ENCODE data around the gene HAO1.
A peak's percentile ranks its signal among the peaks of the same experiment; 100 is the strongest.

The HAO1 gene

DNA sequence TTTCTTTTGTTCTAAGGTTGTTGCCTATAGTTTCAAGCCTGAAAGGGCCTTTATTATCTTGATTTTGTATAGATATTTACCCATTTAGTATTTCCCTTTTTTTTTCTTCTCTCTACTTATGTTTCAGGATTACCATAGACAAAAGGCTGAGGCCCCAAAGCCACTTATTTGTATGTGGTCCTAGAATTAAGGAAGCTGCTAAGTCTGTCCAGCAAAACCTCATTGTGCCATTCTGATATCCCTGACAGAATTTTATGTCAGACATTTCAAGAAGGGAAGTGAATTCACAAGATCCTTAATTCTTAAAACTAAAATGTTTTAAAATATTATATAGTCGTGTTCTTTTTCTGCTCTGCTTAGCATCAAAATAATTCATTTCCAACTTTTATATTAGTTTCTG lies 6.9 kb downstream of the HAO1 start:
- Histone ChIP-seq H3K27ac (ENCODE audit: low read length, poor library complexity, severe bottlenecking) (no peak overlapping the region), H3K79me1 (replicated peaks; ENCODE audit: low read length, poor library complexity, severe bottlenecking) (no peaks in the 10 kb centered on the region), H3K4me3 (ENCODE audit: insufficient read depth in 1 of 2, low read depth in 1 of 2, low read length in 2 of 2) (no peak overlapping the region), H2BK12ac (ENCODE audit: low read length in 2 of 2) (no peak overlapping the region), H3K9ac (ENCODE audit: low read length) (no peak overlapping the region), H3K4me1 (ENCODE audit: control insufficient read depth, insufficient read depth, low read depth, low read length) (no peaks in the 10 kb centered on the region), H3K4me2 (ENCODE audit: low read length, poor library complexity, severe bottlenecking) (no peak overlapping the region), H3K18ac (ENCODE audit: low read depth in 1 of 2, low read length in 2 of 2) (no peak overlapping the region), H3K9me3 (ENCODE audit: control insufficient read depth, low read length) (no peaks in the 10 kb centered on the region), H2AK5ac (ENCODE audit: low read length, severe bottlenecking) (no peak overlapping the region), H4K91ac (ENCODE audit: low read length) (no peak overlapping the region), H3K4ac (ENCODE audit: low read depth in 1 of 2, low read length in 2 of 2) (no peak overlapping the region), H2BK5ac (ENCODE audit: low read depth, low read length, poor library complexity, severe bottlenecking) (no peak overlapping the region), H4K8ac (ENCODE audit: low read length) (no peak overlapping the region), H3K36me3 (ENCODE audit: control insufficient read depth in 1 of 2, insufficient read depth in 2 of 2, low read depth in 1 of 2, low read length in 2 of 2) (no peaks in the 10 kb centered on the region), H3K14ac (ENCODE audit: low read length in 2 of 2) (no peak overlapping the region), H2AFZ (ENCODE audit: low read depth, low read length) (no peak overlapping the region), H3K23ac (ENCODE audit: low read length in 2 of 2) (no peak overlapping the region), H2BK120ac (ENCODE audit: low read depth, low read length) (no peak overlapping the region), H3K27me3 (ENCODE audit: control insufficient read depth in 1 of 2, insufficient read depth in 1 of 2, low read length in 2 of 2) (no peaks in the 10 kb centered on the region), H2BK15ac (ENCODE audit: low read depth, poor library complexity, severe bottlenecking) (no peak overlapping the region)
- no peak for DNase-seq
- no CpG with 5 or more reads among the region's 1 CpG for WGBS

DNA sequence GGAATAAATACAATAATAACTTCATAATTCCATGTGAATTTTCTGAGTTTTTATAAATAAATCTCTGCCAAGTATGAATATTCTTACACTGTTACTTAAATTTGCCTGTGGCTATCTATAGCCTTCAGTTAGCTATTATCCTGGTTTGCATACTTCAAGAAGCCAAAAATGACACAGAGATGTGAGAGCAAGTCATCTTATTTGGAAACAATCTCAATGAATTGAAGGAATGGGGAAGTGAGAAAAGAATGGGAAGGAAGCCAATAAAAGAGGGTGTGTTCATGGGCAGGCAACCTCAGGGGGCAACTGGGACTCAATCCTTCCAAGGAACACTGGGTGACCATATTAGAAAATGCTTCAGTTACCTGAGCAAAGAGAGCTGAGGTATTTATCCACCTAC lies 9.9 kb downstream of the HAO1 start:
- Histone ChIP-seq H2BK5ac (ENCODE audit: low read depth, low read length, poor library complexity, severe bottlenecking) (no peak overlapping the region), H3K27me3 (ENCODE audit: control insufficient read depth in 1 of 2, insufficient read depth in 1 of 2, low read length in 2 of 2) (no peaks in the 10 kb centered on the region), H3K23ac (ENCODE audit: low read length in 2 of 2) (no peak overlapping the region), H2BK15ac (ENCODE audit: low read depth, poor library complexity, severe bottlenecking) (no peak overlapping the region), H3K4ac (ENCODE audit: low read depth in 1 of 2, low read length in 2 of 2) (no peak overlapping the region), H2BK12ac (ENCODE audit: low read length in 2 of 2) (no peak overlapping the region), H3K4me1 (ENCODE audit: control insufficient read depth, insufficient read depth, low read depth, low read length) (no peaks in the 10 kb centered on the region), H3K79me1 (replicated peaks; ENCODE audit: low read length, poor library complexity, severe bottlenecking) (no peaks in the 10 kb centered on the region), H3K14ac (ENCODE audit: low read length in 2 of 2) (no peak overlapping the region), H3K36me3 (ENCODE audit: control insufficient read depth in 1 of 2, insufficient read depth in 2 of 2, low read depth in 1 of 2, low read length in 2 of 2) (no peaks in the 10 kb centered on the region), H2AK5ac (ENCODE audit: low read length, severe bottlenecking) (no peak overlapping the region), H3K4me3 (ENCODE audit: insufficient read depth in 1 of 2, low read depth in 1 of 2, low read length in 2 of 2) (no peak overlapping the region), H3K18ac (ENCODE audit: low read depth in 1 of 2, low read length in 2 of 2) (no peak overlapping the region), H4K8ac (ENCODE audit: low read length) (no peak overlapping the region), H3K4me2 (ENCODE audit: low read length, poor library complexity, severe bottlenecking) (no peak overlapping the region), H3K27ac (ENCODE audit: low read length, poor library complexity, severe bottlenecking) (no peak overlapping the region), H2BK120ac (ENCODE audit: low read depth, low read length) (no peak overlapping the region), H3K9me3 (ENCODE audit: control insufficient read depth, low read length) (no peaks in the 10 kb centered on the region), H2AFZ (ENCODE audit: low read depth, low read length) (no peak overlapping the region), H4K91ac (ENCODE audit: low read length) (no peak overlapping the region), H3K9ac (ENCODE audit: low read length) (no peak overlapping the region)
- DNase-seq = no peak

DNA sequence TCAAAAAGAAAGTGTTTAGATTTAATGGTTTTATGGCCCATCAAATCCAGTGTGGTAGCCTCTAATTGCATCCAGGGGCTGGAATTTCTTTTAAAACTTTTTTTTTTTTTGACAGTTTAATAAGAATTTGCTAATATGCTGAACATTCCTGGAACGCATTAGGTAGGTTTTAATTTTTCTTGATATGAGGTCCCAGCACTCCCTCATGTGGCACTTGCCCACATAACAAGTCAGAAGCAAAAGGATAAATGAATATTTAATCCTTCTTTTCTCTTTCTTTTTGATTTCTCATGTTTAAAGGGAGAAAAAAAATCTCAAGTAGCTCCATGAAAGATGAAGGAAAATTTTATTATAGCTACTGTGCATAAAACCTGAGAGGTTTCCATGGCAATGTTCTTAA lies 13.5 kb downstream of the HAO1 start:
- no peak overlapping the region for H3K14ac ChIP-seq (ENCODE audit: low read length in 2 of 2)
- no peak overlapping the region for H2AFZ ChIP-seq (ENCODE audit: low read depth, low read length)
- H3K27ac ChIP-seq (ENCODE audit: low read length, poor library complexity, severe bottlenecking) = no peak overlapping the region
- no CpG with 5 or more reads among the region's 1 CpG for WGBS
- no peak overlapping the region for H2BK120ac ChIP-seq (ENCODE audit: low read depth, low read length)
- no peak overlapping the region for H2BK15ac ChIP-seq (ENCODE audit: low read depth, poor library complexity, severe bottlenecking)
- no peak overlapping the region for H2BK5ac ChIP-seq (ENCODE audit: low read depth, low read length, poor library complexity, severe bottlenecking)
- no peak overlapping the region for H3K23ac ChIP-seq (ENCODE audit: low read length in 2 of 2)
- no peaks in the 10 kb centered on the region for H3K79me1 ChIP-seq (replicated peaks; ENCODE audit: low read length, poor library complexity, severe bottlenecking)
- DNase-seq = peak; percentile 39
- peak overlapping the region; percentile 32 for H3K9ac ChIP-seq (ENCODE audit: low read length)
- no peaks in the 10 kb centered on the region for H3K36me3 ChIP-seq (ENCODE audit: control insufficient read depth in 1 of 2, insufficient read depth in 2 of 2, low read depth in 1 of 2, low read length in 2 of 2)
- no peak overlapping the region for H3K4me2 ChIP-seq (ENCODE audit: low read length, poor library complexity, severe bottlenecking)
- no peaks in the 10 kb centered on the region for H3K4me1 ChIP-seq (ENCODE audit: control insufficient read depth, insufficient read depth, low read depth, low read length)
- H3K27me3 ChIP-seq (ENCODE audit: control insufficient read depth in 1 of 2, insufficient read depth in 1 of 2, low read length in 2 of 2) = no peaks in the 10 kb centered on the region
- H2AK5ac ChIP-seq (ENCODE audit: low read length, severe bottlenecking) = no peak overlapping the region
- H3K9me3 ChIP-seq (ENCODE audit: control insufficient read depth, low read length) = no peaks in the 10 kb centered on the region
- no peak overlapping the region for H3K4me3 ChIP-seq (ENCODE audit: insufficient read depth in 1 of 2, low read depth in 1 of 2, low read length in 2 of 2)
- H3K18ac ChIP-seq (ENCODE audit: low read depth in 1 of 2, low read length in 2 of 2) = no peak overlapping the region
- H4K8ac ChIP-seq (ENCODE audit: low read length) = no peak overlapping the region
- no peak overlapping the region for H4K91ac ChIP-seq (ENCODE audit: low read length)
- H2BK12ac ChIP-seq (ENCODE audit: low read length in 2 of 2) = no peak overlapping the region
- H3K4ac ChIP-seq (ENCODE audit: low read depth in 1 of 2, low read length in 2 of 2) = no peak overlapping the region

DNA sequence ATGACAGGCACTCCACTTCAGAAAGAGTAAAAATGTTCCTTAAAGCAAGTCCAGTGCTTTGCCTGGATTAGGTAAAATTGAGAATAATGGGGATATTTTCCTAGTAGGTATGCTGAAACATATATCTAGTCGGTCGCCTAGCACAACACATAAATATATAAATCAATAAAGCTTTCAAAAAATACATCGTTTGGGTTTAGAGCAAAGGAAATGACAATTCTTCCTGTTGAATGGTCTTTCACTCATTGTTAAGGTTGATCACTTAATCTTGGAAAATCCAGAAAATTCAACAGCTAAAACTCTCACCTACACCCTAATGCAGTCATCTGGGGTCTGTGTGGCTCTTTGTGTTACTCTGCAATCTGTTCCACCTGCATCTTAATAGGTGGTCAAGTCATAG lies 13.9 kb downstream of the HAO1 start:
- DNase-seq = no peak
- H3K4ac ChIP-seq (ENCODE audit: low read depth in 1 of 2, low read length in 2 of 2) = no peak overlapping the region
- H3K9me3 ChIP-seq (ENCODE audit: control insufficient read depth, low read length) = no peaks in the 10 kb centered on the region
- H3K14ac ChIP-seq (ENCODE audit: low read length in 2 of 2) = no peak overlapping the region
- H3K18ac ChIP-seq (ENCODE audit: low read depth in 1 of 2, low read length in 2 of 2) = no peak overlapping the region
- no peak overlapping the region for H2BK5ac ChIP-seq (ENCODE audit: low read depth, low read length, poor library complexity, severe bottlenecking)
- no peaks in the 10 kb centered on the region for H3K27me3 ChIP-seq (ENCODE audit: control insufficient read depth in 1 of 2, insufficient read depth in 1 of 2, low read length in 2 of 2)
- no peak overlapping the region for H2BK120ac ChIP-seq (ENCODE audit: low read depth, low read length)
- WGBS = 30% methylated on average over 1 of the region's 3 CpGs
- H3K23ac ChIP-seq (ENCODE audit: low read length in 2 of 2) = no peak overlapping the region
- H3K4me2 ChIP-seq (ENCODE audit: low read length, poor library complexity, severe bottlenecking) = no peak overlapping the region
- H3K4me3 ChIP-seq (ENCODE audit: insufficient read depth in 1 of 2, low read depth in 1 of 2, low read length in 2 of 2) = no peak overlapping the region
- peak overlapping the region; percentile 32 for H3K9ac ChIP-seq (ENCODE audit: low read length)
- no peak overlapping the region for H2BK12ac ChIP-seq (ENCODE audit: low read length in 2 of 2)
- H3K79me1 ChIP-seq (replicated peaks; ENCODE audit: low read length, poor library complexity, severe bottlenecking) = no peaks in the 10 kb centered on the region
- no peak overlapping the region for H2AK5ac ChIP-seq (ENCODE audit: low read length, severe bottlenecking)
- no peak overlapping the region for H2BK15ac ChIP-seq (ENCODE audit: low read depth, poor library complexity, severe bottlenecking)
- no peak overlapping the region for H4K8ac ChIP-seq (ENCODE audit: low read length)
- H3K36me3 ChIP-seq (ENCODE audit: control insufficient read depth in 1 of 2, insufficient read depth in 2 of 2, low read depth in 1 of 2, low read length in 2 of 2) = no peaks in the 10 kb centered on the region
- H4K91ac ChIP-seq (ENCODE audit: low read length) = no peak overlapping the region
- no peak overlapping the region for H3K27ac ChIP-seq (ENCODE audit: low read length, poor library complexity, severe bottlenecking)
- no peaks in the 10 kb centered on the region for H3K4me1 ChIP-seq (ENCODE audit: control insufficient read depth, insufficient read depth, low read depth, low read length)
- H2AFZ ChIP-seq (ENCODE audit: low read depth, low read length) = no peak overlapping the region
